ENCODE measurements around the gene CFAP299. TPM values are rescaled to one million over a fixed set of nuclear protein-coding genes. Genes with fewer than 3 reads are reported as not detected.

Gene CFAP299
- total and polyA plus RNA-seq, 2 donors from 2014 or later, result 1.1 TPM; not detected in 1

DNA sequence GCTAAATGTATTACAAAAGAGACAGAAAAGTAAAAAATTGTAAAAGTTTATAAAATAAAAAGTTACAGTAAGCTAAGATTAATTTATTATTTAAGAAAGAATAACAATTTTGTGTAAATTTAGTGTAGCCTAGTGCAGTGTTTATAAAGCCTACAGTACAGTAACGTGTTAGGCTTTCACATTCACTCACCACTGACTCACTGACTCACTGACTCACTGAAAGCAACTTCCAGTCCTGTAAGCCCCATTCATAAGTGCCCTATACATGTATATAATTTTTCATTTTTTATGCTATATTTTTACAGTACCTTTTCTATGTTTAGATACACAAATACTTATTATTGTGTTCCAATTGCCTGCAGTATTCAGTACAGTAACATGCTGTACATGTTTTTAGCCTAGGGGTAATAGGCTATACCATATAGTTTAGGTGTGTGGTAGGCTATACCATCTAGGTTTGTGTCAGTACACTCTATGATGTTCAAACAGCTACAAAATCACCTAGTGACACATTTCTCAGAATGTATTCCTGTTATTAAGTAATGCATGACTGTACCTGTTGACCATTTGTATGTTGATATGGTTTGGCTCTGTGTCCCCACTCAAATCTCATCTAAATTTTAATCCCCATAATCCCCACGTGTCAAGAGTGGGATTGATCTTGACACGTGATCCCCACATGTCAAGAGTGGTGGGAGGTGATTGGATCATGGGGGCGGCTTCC is 57.9 kb downstream of the CFAP299 start:
- FAIRE-seq, result no peak
- DNase-seq, result no peak
- no peaks in the 10 kb centered on the region for H3K36me3 ChIP-seq (ENCODE audit: control insufficient read depth in 2 of 3, insufficient read depth in 3 of 3, low read length in 3 of 3)

DNA sequence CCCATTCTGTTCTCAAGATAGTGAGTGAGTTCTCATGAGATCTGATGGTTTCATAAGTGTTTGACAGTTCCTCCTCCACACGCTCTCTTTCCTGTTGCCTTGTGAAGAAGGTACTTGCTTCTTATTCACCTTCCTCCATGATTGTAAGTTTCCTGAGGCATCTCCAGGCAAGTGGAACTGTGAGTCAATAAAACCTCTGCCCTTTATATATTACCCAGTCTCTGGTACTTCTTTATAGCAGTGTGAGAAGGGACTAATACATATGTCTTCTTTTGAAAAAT is 58.4 kb downstream of the CFAP299 start:
- TF ChIP-seq, protein P1, sequence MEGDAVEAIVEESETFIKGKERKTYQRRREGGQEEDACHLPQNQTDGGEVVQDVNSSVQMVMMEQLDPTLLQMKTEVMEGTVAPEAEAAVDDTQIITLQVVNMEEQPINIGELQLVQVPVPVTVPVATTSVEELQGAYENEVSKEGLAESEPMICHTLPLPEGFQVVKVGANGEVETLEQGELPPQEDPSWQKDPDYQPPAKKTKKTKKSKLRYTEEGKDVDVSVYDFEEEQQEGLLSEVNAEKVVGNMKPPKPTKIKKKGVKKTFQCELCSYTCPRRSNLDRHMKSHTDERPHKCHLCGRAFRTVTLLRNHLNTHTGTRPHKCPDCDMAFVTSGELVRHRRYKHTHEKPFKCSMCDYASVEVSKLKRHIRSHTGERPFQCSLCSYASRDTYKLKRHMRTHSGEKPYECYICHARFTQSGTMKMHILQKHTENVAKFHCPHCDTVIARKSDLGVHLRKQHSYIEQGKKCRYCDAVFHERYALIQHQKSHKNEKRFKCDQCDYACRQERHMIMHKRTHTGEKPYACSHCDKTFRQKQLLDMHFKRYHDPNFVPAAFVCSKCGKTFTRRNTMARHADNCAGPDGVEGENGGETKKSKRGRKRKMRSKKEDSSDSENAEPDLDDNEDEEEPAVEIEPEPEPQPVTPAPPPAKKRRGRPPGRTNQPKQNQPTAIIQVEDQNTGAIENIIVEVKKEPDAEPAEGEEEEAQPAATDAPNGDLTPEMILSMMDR (IDR thresholded peaks at IDR 0.05; ENCODE audit: borderline replicate concordance, extremely low read depth, insufficient read depth), result no peak
- Histone ChIP-seq H3K27me3 (ENCODE audit: control insufficient read depth, insufficient read depth, low read length) (no peaks in the 10 kb centered on the region), H3K27ac (ENCODE audit: low read depth in 2 of 2, low read length in 2 of 2) (no peak overlapping the region), H3K4me3 (ENCODE audit: low read length in 3 of 3) (no peak overlapping the region), H3K4me1 (ENCODE audit: control insufficient read depth in 2 of 3, insufficient read depth in 2 of 3, low read depth in 1 of 3, low read length in 3 of 3) (no peaks in the 10 kb centered on the region), H3K9me3 (ENCODE audit: control insufficient read depth in 2 of 3, insufficient read depth in 1 of 3, low read length in 3 of 3) (no peaks in the 10 kb centered on the region), H3K9ac (ENCODE audit: low read length in 3 of 3) (no peak overlapping the region), H3K36me3 (ENCODE audit: control insufficient read depth in 2 of 3, insufficient read depth in 3 of 3, low read length in 3 of 3) (no peaks in the 10 kb centered on the region)
- intact Hi-C loops (cut with DNase I), result no loop called here
- FAIRE-seq (no peak), DNase-seq (no peak)

More for the DNA sequence above, 57.9 kb downstream of the CFAP299 start:
- Histone ChIP-seq H3K27me3 (ENCODE audit: control insufficient read depth, insufficient read depth, low read length) (no peaks in the 10 kb centered on the region), H3K9me3 (ENCODE audit: control insufficient read depth in 2 of 3, insufficient read depth in 1 of 3, low read length in 3 of 3) (no peaks in the 10 kb centered on the region), H3K27ac (ENCODE audit: low read depth in 2 of 2, low read length in 2 of 2) (no peak overlapping the region), H3K9ac (ENCODE audit: low read length in 3 of 3) (no peak overlapping the region), H3K4me3 (ENCODE audit: low read length in 3 of 3) (no peak overlapping the region), H3K4me1 (ENCODE audit: control insufficient read depth in 2 of 3, insufficient read depth in 2 of 3, low read depth in 1 of 3, low read length in 3 of 3) (no peaks in the 10 kb centered on the region)
- intact Hi-C loops (cut with DNase I), result no loop called here
- TF ChIP-seq, protein P1 (IDR thresholded peaks at IDR 0.05; ENCODE audit: borderline replicate concordance, extremely low read depth, insufficient read depth), result no peak

DNA sequence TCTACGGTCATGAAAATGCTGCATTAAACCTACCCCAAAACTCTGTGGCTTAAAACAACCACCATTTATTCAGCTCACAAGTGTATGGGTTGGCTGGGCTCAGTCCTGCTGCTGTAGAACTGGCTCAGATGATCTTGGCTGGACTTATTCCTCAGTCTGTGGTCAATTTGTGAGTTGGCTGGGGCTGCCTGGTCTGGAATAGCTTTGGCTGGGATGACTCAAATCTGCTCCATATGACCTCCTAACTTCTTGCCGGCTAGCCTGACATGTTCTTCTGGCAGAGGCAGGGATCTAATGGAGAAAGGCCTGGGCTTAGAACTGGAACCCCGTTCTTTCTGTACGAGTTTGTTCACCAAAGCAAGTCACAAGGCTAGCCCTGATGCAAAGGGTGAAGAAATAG is 71.7 kb downstream of the CFAP299 start:
- Histone ChIP-seq H3K4me3 (ENCODE audit: low read length in 3 of 3) (no peak overlapping the region), H3K27me3 (ENCODE audit: control insufficient read depth, insufficient read depth, low read length) (no peaks in the 10 kb centered on the region), H3K9ac (ENCODE audit: low read length in 3 of 3) (no peak overlapping the region), H3K27ac (ENCODE audit: low read depth in 2 of 2, low read length in 2 of 2) (no peak overlapping the region), H3K36me3 (ENCODE audit: control insufficient read depth in 2 of 3, insufficient read depth in 3 of 3, low read length in 3 of 3) (no peaks in the 10 kb centered on the region), H3K9me3 (ENCODE audit: control insufficient read depth in 2 of 3, insufficient read depth in 1 of 3, low read length in 3 of 3) (no peaks in the 10 kb centered on the region), H3K4me1 (ENCODE audit: control insufficient read depth in 2 of 3, insufficient read depth in 2 of 3, low read depth in 1 of 3, low read length in 3 of 3) (no peaks in the 10 kb centered on the region)
- no peak for DNase-seq
- TF ChIP-seq, protein P1 (IDR thresholded peaks at IDR 0.05; ENCODE audit: borderline replicate concordance, extremely low read depth, insufficient read depth), result no peak
- FAIRE-seq, result no peak
- intact Hi-C loops (cut with DNase I), result no loop called here

DNA sequence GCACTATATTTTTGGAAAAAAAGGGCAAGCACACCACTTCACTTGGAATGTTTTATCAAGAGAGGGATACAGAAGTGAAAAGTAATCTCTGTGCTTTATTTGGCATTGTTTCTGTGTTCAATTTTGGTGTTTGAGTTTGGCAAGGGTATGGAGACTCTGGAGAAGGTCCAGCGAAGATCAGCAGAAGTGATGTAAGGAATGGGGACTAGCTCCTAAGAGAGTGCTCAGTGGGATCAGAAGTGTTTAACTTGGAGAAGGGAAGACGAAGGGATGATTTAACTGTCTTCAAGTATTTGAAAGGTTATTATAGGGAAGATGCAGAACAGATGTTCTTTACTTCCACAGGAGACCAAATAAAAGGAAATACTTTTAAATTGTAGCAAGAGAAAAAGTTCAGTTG is 74.3 kb downstream of the CFAP299 start:
- H3K4me1 ChIP-seq (ENCODE audit: control insufficient read depth in 2 of 3, insufficient read depth in 2 of 3, low read depth in 1 of 3, low read length in 3 of 3), result no peaks in the 10 kb centered on the region
- no peak overlapping the region for H3K27ac ChIP-seq (ENCODE audit: low read depth in 2 of 2, low read length in 2 of 2)
- no peak overlapping the region for H3K9ac ChIP-seq (ENCODE audit: low read length in 3 of 3)
- no peak for FAIRE-seq
- DNase-seq, result no peak
- no peak overlapping the region for H3K4me3 ChIP-seq (ENCODE audit: low read length in 3 of 3)
- TF ChIP-seq, protein P1 (IDR thresholded peaks at IDR 0.05; ENCODE audit: borderline replicate concordance, extremely low read depth, insufficient read depth), result no peak
- intact Hi-C loops (cut with DNase I), result no loop called here
- no peaks in the 10 kb centered on the region for H3K27me3 ChIP-seq (ENCODE audit: control insufficient read depth, insufficient read depth, low read length)
- no peaks in the 10 kb centered on the region for H3K36me3 ChIP-seq (ENCODE audit: control insufficient read depth in 2 of 3, insufficient read depth in 3 of 3, low read length in 3 of 3)
- no peaks in the 10 kb centered on the region for H3K9me3 ChIP-seq (ENCODE audit: control insufficient read depth in 2 of 3, insufficient read depth in 1 of 3, low read length in 3 of 3)

Data from kidney (tissue), 14 donors.